Erythroblast (primary cell): ENCODE measurements around the gene HDAC4.

Experiments
- GATA1 ChIP-seq: IDR thresholded peaks from 2 replicates; pipeline ENCODE4 v1.6.1; 2011; ENCODE audit warnings: low read depth, mild to moderate bottlenecking, control low read depth, low read length, moderate library complexity
- POLR2A ChIP-seq: IDR thresholded peaks from 2 replicates; pipeline ENCODE4 v1.6.1; 2011; ENCODE audit warnings: mild to moderate bottlenecking, low read length

DNA sequence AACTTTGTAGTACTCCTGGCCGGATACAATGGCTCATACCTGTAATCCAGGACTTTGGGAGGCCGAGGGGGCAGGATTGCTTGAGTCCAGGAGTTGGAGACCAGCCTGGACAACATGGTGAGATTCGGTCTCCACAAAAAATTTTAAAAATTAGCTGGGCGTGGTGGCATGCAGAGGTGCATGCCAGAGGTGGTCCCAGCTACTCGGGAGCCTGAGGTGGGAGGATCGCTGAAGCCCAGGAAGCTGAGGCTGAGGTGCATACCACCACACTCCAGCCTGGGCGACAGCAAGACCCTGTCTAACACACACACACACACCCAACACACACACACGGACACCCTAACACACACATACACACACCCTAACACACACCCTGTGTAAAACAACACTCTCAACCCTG is 55.6 kb downstream of the HDAC4 start:
- no peak for TF ChIP-seq POLR2A
- no peak for TF ChIP-seq GATA1
